DOHH2 (cell line): ENCODE data around the gene TEDC2.

Experiments
- H3F3A ChIP-seq: fragments of 200-600 bp; sonication (generic), shearing (Covaris generic); 2 replicates; pipeline ENCODE4 v1.6.0; 2016; ENCODE audit warnings: antibody characterized with exemption, mild to moderate bottlenecking; ENCODE audit not compliant: control insufficient read depth, insufficient read depth
- H3K27ac ChIP-seq: fragments of 200-600 bp; sonication (generic); 2 replicates; pipeline ENCODE4 v1.5.1; 2014; ENCODE audit warnings: low read depth, mild to moderate bottlenecking, low read length, moderate library complexity
- H3K27me3 ChIP-seq: fragments of 200-600 bp; sonication (generic); 2 replicates; pipeline ENCODE4 v1.6.1; 2014; ENCODE audit warnings: mild to moderate bottlenecking, low read length, mixed read lengths; ENCODE audit not compliant: control insufficient read depth
- H3K36me3 ChIP-seq: fragments of 200-600 bp; sonication (generic); 2 replicates; pipeline ENCODE4 v1.6.1; 2014; ENCODE audit warnings: mild to moderate bottlenecking, low read length, moderate library complexity, mixed read lengths; ENCODE audit not compliant: control insufficient read depth
- H3K4me1 ChIP-seq: fragments of 200-600 bp; sonication (generic); 2 replicates; pipeline ENCODE4 v1.6.1; 2014; ENCODE audit warnings: mild to moderate bottlenecking, low read length, mixed read lengths; ENCODE audit not compliant: control insufficient read depth
- H3K4me2 ChIP-seq: fragments of 200-600 bp; sonication (generic); 2 replicates; pipeline ENCODE4 v1.6.0; 2014; ENCODE audit warnings: mild to moderate bottlenecking, low read length, moderate library complexity
- H3K4me3 ChIP-seq: fragments of 200-600 bp; sonication (generic); 2 replicates; pipeline ENCODE4 v1.5.1; 2014; ENCODE audit warnings: mild to moderate bottlenecking, low read length, mixed read lengths
- H3K79me2 ChIP-seq: fragments of 200-600 bp; sonication (generic); 2 replicates; pipeline ENCODE4 v1.6.1; 2014; ENCODE audit warnings: mild to moderate bottlenecking, low read length, mixed read lengths; ENCODE audit not compliant: control insufficient read depth
- H3K9me2 ChIP-seq: fragments of 200-600 bp; sonication (generic); replicated peaks from 2 replicates; pipeline ENCODE4 v1.6.1; 2014; ENCODE audit warnings: mild to moderate bottlenecking, low read length, mixed read lengths; ENCODE audit not compliant: control insufficient read depth
- H3K9me3 ChIP-seq: fragments of 200-600 bp; sonication (generic); 2 replicates; pipeline ENCODE4 v1.6.1; 2014; ENCODE audit warnings: antibody characterized with exemption, low read length, mixed read lengths; ENCODE audit not compliant: control insufficient read depth, insufficient read depth
- H4K20me1 ChIP-seq: fragments of 200-600 bp; sonication (generic); 2 replicates; pipeline ENCODE4 v1.6.0; 2014; ENCODE audit warnings: low read depth, mild to moderate bottlenecking, antibody characterized with exemption, low read length, moderate library complexity; ENCODE audit not compliant: control insufficient read depth, insufficient read depth
- EZH2phosphoT487 ChIP-seq: fragments of 200-600 bp; sonication (generic); IDR thresholded peaks from 2 replicates; pipeline ENCODE4 v1.6.1; 2017; ENCODE audit warnings: borderline replicate concordance, mild to moderate bottlenecking, antibody characterized with exemption, low read length, moderate library complexity, mixed read lengths
- TF ChIP-seq, protein P1 (sequence below): fragments of 200-600 bp; sonication (generic); IDR thresholded peaks from one replicate; pipeline ENCODE4 v1.5.1; 2014; ENCODE audit warnings: antibody characterized with exemption, mild to moderate bottlenecking, low read depth, low read length; ENCODE audit not compliant: poor library complexity, severe bottlenecking

TEDC2 gene

DNA sequence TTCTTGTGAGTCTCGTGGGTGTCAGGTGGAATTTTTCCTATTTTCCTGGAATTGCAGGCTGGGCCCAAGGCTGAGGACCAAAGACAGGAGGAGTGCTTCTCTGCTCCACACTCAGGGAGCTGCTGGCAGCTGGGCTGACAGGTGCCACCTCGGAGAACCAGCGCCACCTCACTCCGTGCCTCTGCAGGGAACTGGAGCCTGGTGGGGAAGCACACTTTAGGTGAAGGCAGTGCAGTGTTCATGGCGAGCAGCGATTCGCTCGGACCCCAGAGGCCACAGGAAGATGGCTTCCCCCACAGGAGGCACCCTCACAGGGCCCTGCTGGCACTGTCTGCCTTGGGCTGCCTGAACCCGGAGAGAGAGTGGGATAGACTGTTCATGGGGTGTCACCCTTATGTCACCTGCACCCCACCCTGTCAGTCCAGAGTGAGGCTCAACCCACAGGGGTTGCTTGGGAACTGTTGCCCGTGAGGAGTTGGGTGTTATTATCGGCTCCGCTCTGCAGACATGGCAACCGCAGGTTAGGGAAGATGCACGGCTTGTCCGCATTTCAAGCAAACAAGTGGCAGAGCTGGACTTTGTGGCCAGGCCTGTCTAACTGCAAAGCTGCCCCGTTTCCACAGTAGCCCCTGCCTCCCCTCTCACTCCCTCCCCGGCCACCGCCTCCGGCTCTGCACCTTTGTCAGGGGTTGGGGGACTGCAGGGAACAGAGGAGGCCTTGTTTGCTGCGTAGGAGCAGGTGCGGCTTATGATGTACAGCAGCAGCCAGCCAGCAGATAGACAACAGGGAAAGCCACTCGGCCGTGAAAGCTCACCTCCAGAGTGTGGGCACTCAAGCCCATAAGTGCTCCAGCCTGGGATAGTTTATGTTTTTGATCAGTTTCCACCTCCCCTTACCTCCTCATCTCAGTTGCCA, 30.5 kb downstream of the TEDC2 start:
- H3K36me3 ChIP-seq, result peaks cover 11% of the 10 kb centered on the region
- no peaks in the 10 kb centered on the region for H3K27me3 ChIP-seq
- no peak for TF ChIP-seq EZH2phosphoT487
- TF ChIP-seq, protein P1, sequence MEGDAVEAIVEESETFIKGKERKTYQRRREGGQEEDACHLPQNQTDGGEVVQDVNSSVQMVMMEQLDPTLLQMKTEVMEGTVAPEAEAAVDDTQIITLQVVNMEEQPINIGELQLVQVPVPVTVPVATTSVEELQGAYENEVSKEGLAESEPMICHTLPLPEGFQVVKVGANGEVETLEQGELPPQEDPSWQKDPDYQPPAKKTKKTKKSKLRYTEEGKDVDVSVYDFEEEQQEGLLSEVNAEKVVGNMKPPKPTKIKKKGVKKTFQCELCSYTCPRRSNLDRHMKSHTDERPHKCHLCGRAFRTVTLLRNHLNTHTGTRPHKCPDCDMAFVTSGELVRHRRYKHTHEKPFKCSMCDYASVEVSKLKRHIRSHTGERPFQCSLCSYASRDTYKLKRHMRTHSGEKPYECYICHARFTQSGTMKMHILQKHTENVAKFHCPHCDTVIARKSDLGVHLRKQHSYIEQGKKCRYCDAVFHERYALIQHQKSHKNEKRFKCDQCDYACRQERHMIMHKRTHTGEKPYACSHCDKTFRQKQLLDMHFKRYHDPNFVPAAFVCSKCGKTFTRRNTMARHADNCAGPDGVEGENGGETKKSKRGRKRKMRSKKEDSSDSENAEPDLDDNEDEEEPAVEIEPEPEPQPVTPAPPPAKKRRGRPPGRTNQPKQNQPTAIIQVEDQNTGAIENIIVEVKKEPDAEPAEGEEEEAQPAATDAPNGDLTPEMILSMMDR, result no peak
- peaks cover 47% of the 10 kb centered on the region for H3K79me2 ChIP-seq
- H3K9me2 ChIP-seq, result no peaks in the 10 kb centered on the region
- H3K9me3 ChIP-seq, result no peaks in the 10 kb centered on the region
- H4K20me1 ChIP-seq, result 0 out of 2 replicates have a peak, but pooled peaks cover 3% of the 10 kb centered on the region
- no peaks in the 10 kb centered on the region for H3F3A ChIP-seq
- H3K4me1 ChIP-seq, result peaks cover 14% of the 10 kb centered on the region
- H3K4me2 ChIP-seq, result no peak overlapping the region
- no peak overlapping the region for H3K27ac ChIP-seq
- no peak overlapping the region for H3K4me3 ChIP-seq

DNA sequence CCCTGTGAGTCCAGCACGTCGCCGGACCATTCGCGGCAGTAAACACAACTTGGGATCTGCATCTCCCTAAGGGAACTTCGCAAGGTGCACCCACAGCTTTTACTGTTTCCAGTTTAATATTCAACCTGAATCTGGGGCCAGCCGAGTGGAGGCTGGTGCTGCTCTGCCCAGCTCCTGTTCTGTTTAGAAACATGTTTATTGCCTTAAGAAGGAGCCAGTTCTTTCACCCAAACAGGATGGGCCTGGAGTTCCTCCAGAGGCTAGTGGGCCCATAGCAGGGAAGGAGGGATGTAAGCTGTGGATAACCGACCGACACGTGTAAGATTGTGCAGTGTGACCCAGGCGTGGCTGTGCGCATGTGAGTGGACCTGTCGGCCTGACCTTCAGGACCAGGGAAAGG, 32.4 kb downstream of the TEDC2 start:
- H3K4me2 ChIP-seq, result no peak overlapping the region
- no peaks in the 10 kb centered on the region for H3F3A ChIP-seq
- H3K4me1 ChIP-seq, result peaks cover 5% of the 10 kb centered on the region
- H3K27me3 ChIP-seq, result no peaks in the 10 kb centered on the region
- H3K4me3 ChIP-seq, result no peak overlapping the region
- 0 out of 2 replicates have a peak, but pooled peaks cover 2% of the 10 kb centered on the region for H4K20me1 ChIP-seq
- no peaks in the 10 kb centered on the region for H3K9me2 ChIP-seq
- H3K9me3 ChIP-seq, result no peaks in the 10 kb centered on the region
- no peak overlapping the region for H3K27ac ChIP-seq
- TF ChIP-seq, protein P1, result no peak
- no peak for TF ChIP-seq EZH2phosphoT487
- peaks cover 22% of the 10 kb centered on the region for H3K36me3 ChIP-seq
- peaks cover 28% of the 10 kb centered on the region for H3K79me2 ChIP-seq

DNA sequence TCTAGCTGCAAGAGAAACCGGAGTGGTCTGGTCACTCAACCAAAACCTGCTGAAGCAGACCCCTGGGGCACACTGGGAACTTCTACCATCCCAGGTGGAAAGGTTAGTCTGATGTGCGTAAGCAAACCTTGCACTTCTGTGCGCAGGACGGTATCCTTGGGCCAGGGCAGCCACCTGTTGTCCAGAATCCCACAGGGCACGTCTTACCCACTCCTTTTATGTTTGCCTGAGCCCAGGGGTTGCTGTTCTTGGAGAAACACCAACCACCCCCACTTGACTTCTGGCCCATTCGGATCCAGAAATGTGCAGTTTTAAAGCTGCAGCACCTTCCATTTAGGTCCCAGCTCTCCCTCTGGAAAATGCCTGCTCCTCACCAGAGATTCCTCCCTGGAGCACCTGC, 33.7 kb downstream of the TEDC2 start:
- Histone ChIP-seq H3K36me3 (peaks cover 28% of the 10 kb centered on the region), H3K27ac (no peak overlapping the region), H3F3A (no peaks in the 10 kb centered on the region), H3K9me3 (no peaks in the 10 kb centered on the region), H3K9me2 (no peaks in the 10 kb centered on the region), H3K4me2 (no peak overlapping the region), H4K20me1 (no peaks in the 10 kb centered on the region), H3K27me3 (no peaks in the 10 kb centered on the region), H3K79me2 (peaks cover 19% of the 10 kb centered on the region), H3K4me1 (no peaks in the 10 kb centered on the region), H3K4me3 (no peak overlapping the region)
- TF ChIP-seq, protein P1, result no peak
- TF ChIP-seq EZH2phosphoT487, result no peak
